HG02642 (cell line): ENCODE measurements around the gene ZNF414.

Experiments used
- ATAC-seq: cut with Tn5 transposase; IDR thresholded peaks from one replicate; pipeline ENCODE4 v1.9.1; 2021; ENCODE audit warnings: mild to moderate bottlenecking; ENCODE audit not compliant: unreplicated experiment, poor library complexity

Gene ZNF414

DNA sequence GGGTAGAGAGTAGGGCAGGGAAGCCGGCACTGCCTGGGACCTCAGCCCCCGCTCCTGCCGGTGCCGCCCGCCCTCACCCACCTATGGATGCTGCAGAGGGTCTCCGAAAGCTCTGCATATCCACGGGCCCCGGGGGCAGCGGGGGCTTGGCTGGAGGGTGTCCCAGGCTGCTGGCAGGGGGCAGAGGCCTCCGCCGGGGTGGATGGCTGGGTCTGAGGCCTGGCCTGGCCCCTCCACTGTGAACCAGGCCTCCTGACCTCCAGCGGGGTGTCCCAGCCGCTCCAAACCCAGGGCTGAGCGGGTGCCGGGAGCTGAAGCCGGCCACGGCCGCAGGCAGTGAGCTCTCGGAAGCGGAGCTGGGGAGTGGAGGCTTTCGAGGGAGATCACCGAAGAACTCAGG, 15.7 kb downstream of the ZNF414 start:
- ATAC-seq, result no peak

DNA sequence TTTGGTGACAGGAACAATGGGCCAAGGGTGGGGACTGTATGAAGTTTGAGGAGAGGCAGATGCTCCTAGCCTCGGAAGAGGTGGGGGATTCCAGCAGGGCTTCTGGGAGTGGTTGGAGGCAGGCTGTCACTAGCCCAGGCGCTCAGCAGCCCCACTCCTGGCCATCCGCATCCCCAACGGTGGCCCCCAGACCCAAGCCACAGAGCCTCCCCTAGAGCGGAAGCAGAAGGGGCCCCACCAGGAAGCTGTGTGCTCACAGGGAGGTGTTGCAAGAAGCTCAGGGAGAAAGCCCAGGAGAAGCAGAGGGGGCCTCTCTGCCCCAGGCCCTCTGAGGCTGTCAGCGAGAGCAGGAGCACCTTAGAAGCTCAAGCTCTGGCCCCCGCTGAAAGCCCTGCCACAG, 19.8 kb downstream of the ZNF414 start:
- ATAC-seq, result no peak

DNA sequence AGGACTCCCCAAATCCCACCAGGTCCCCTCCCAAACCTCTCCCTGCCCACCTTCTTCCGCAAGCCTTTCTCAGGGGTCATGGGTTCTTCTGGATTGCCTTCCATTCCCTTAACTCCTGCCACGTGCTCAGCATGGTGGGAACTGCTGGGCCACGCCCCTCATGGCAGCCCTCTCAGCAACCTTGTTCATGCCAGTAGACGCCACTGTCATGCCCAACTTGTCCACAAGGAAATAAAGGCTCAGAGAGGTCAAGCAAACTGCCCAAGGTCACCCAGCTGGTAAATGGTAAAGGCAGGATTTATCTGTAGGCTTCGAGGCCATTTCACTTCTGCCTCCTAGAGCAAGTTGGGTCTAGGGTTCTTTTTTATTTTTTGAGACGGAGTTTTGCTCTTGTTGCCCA, 22.4 kb downstream of the ZNF414 start:
- no peak for ATAC-seq

DNA sequence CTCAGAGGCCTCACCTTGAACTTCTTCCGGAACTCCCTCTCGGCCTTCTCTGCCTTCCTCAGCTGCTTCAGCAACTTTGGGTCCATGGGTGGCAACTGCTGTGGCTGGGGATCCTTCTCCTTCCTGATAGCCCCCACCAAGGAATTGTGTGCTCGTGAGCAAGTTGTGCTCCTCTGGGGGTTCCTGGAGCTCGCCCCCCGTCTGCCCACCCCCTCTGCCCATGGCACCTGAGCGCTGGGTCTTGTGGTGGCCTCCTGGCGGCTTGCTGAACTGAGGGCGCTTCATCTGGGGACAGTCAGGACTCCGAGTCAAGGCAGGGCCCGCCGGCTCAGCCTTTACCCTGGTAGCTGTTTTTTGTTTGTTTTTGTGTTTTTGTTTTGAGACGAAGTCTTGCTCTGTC, 23.1 kb downstream of the ZNF414 start:
- ATAC-seq, result no peak

DNA sequence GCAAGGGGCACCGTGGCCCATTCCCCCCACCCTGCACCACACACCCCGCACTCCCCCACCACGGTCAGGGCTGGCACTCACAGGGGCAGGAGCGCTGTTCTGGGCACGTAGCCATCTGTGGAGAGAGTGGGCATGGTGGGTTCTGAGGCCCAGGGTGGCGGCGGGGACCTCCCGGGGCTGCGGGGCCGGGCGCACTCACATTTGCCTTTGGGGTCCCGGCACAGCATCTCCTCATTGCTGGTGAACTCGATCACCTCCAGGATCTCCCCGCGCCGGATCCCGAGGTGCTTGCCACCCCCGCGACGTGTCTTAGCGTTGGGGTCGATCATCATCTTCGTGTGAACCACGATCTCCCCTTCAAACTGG, 23.6 kb downstream of the ZNF414 start:
- no peak for ATAC-seq

DNA sequence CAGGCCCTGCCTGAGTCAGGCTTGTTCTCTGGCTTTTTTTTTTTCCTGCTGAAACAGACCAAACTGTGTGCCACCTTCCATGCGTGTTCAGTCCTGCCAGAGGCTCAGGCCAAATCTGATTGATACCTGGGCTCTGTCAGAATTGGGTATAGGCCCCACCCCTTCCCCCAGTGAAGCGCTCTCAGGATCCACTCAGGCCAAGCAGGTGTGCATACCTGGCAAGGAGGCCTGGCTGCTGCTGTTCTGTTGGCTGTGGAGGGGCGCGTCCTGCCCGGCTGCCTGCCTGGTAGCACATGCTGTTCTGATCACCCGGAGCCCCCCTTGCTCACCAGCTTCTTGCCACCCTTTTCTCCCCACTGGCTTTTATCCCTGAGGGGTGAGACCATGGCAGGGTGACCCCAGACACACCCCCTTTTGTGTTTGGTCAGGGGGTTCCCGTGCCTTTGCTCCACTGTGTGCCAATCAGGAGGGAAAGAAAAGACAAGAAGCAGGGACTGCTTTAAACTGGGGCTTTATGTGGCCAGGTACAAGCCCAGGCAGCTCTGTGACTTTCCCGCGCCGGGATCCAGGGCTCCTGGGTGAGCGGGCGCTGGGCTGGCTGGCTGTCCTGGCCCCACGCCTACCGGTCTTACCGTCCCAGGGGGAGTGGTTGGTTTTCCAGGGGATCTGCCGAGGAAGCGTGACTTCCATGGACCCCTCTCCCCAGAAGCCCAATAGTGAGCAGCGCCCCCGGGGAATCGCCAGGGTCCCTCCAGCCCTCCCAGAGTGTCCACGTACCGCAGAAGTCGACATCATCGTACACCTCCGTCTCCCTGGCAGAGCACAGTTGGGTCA, 24.2 kb downstream of the ZNF414 start:
- no peak for ATAC-seq

DNA sequence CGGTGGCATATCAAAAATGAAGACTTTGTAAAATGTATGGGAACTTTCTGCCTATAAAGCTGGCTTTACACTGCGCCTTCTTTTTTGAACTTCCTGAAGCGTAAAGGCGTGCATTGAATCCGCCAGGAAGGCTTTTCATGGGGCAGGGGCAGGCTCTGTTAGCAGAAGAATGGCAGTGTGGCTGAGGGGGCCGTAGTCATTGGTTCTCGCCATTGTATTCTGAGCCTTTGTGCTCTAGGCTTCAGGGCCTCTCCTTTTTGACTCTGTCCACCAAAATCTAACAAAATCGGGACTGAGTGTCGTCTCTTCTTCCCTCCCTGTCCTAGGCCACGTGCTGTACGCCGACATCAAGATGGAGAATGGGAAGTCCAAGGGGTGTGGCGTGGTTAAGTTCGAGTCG, 25.6 kb downstream of the ZNF414 start:
- ATAC-seq, result no peak

DNA sequence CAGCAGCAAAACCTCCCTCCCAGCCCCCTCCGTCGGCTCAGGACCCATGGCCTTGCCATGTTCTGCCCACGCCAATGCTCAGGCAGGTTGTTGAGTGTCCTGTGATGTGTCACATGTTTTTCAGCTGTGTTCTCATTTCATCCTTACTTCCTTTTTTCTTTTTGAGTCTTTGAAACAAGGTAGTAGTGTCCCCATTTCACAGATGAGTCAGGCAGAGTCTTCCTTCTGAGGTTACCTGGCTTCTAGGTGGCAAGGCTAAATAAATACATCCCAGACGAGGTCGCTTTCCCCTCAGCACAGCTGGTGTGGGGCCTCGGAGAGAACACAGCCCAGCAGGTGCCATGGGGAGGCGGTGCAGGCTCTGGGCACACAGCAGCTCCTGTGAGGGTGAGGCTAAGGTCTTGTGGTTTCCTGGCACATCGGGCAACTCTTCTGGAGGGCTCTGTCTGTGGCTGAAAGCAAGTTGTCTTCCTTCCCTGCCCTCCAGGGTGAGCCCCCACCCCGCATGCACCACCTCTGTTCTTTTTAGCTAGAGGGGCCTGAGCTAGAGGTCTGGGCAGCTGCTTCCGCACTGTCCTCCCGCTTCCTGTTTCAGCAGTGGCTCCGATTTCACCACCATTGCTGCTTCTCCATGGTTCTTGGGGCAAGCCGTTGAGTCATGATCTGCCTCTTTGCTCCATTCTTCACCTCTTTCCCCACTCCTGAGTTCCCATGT, 26.7 kb downstream of the ZNF414 start:
- ATAC-seq, result no peak

DNA sequence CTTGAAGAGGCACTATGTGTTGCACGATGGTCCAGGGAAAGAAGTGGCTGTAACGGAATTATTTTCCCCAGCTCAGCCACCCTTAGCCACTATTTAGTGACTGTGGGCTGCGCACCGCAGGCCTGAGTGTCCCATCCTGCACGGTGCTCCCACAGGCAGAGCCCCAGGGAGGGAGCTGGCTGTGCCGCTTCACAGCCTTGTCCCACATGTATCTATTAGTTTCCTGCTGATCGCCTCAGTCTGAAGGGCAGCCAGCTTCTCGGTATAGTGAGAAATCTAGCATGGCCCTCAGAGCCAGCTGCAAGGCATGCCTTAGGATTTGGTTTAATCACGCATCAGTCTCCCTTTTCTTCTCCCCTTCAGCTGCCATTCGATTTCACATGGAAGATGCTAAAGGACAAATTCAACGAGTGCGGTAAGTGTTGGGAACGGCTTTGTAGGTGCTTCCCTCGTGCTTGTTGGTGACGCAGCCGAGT, 27.3 kb downstream of the ZNF414 start:
- no peak for ATAC-seq

DNA sequence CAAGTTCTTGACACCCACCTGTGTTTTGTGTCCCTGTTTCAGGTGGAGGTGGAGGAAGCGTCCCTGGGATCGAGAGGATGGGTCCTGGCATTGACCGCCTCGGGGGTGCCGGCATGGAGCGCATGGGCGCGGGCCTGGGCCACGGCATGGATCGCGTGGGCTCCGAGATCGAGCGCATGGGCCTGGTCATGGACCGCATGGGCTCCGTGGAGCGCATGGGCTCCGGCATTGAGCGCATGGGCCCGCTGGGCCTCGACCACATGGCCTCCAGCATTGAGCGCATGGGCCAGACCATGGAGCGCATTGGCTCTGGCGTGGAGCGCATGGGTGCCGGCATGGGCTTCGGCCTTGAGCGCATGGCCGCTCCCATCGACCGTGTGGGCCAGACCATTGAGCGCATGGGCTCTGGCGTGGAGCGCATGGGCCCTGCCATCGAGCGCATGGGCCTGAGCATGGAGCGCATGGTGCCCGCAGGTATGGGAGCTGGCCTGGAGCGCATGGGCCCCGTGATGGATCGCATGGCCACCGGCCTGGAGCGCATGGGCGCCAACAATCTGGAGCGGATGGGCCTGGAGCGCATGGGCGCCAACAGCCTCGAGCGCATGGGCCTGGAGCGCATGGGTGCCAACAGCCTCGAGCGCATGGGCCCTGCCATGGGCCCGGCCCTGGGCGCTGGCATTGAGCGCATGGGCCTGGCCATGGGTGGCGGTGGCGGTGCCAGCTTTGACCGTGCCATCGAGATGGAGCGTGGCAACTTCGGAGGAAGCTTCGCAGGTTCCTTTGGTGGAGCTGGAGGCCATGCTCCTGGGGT, 28.2 kb downstream of the ZNF414 start:
- ATAC-seq, result no peak

DNA sequence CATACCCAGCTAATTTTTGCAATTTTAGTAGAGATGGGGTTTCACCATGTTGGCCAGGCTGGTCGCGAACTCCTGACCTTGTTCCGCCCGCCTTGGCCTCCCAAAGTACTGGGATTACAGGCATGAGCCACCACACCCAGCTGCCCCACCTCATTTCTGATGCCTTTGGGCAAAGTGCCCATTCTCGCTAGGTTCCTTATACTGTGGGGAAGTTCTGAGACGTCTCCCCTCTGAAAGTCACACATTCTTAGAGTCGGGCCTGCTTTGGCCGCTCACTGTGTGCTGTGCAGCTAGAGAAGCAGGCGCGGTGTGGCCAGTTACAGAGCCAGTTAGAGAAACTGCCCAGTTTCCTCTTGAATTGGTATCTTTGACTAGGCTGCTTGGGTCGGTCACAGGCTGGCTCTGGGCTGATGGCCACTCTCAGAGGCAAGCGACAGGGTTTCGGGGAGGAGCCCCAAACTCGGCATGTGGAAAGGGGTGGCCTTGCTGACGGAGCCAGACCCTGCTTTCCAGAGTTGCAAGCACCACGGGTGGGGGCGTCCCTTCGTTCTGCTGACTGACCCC, 29.6 kb downstream of the ZNF414 start:
- no peak for ATAC-seq

DNA sequence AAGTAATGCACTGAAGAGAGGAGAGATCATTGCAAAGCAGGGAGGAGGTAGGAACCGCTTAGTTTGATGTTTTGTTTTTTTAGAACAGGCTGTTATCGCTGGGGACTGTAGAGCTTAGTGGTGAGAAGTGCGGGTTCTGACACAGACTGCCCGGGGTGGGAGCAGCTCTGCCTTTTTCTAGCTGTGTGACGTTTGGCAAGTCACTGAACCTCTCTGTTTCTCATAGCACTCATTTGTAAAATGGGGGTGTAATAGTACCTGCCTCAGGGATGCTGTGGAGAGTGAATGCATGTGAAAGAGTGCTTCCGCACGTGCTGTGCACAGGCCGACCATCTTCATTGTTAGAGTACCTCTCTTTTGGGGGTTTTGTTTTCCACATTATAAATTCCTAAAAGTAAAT, 30.8 kb downstream of the ZNF414 start:
- no peak for ATAC-seq

DNA sequence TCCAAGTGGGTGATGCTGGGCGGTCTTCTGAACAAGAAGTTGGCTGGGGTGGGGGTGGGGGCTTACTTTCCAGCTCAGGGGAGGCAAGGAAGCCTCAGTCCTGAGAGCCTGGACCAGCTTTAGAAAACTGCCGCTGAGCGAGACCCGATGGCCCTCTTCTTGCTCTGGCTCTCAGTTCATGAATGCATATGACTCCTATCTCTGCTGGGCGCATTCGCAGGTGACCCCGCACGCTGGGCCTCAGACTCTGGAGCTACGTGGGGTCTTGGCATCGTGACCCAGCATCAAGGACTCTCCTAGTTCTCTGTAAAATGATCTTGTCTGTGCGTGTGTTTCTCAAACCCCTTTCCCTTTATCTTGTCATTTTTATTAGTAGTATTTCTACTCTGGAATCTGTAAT, 31.3 kb downstream of the ZNF414 start:
- no peak for ATAC-seq

DNA sequence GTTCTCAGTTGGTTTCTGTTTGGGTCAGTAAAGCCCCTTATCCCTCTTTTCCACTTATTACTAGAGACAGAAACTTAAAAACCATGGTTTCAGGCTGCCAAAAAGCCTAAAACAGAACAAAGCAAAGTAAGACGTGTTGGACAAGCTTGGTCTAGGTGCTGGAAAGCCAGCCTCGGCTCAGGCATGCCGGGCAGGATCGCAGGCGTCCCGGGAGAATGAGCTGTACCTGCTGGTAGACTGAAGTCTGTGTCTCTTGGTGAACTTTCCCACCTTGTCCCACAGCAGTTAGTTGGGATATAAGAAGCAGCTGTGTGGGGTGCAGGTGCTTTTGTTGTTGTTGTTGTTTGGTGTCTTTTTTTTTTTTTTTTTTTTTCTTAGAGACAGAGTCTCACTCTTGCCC, 32.4 kb downstream of the ZNF414 start:
- ATAC-seq, result no peak

DNA sequence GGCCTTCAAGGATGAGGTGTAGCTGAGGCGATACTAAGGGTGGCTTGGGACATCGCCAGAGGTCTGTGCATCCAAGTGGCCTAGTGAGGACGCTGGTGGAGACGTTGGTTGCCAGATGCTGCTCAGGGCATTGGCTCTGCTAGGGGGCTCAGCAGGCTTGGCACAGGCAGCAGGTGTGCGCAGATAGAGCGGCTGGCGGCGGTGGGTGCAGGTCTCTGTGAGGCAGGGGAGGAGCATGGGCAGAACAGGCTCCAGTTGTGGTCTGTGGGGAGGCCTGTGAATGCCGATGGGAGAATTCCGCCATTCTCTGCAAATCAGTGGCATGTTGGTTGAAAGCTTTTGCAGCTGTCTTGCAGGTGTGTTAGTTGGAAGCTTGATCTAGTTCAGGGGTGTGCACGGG, 32.8 kb downstream of the ZNF414 start:
- ATAC-seq, result no peak

DNA sequence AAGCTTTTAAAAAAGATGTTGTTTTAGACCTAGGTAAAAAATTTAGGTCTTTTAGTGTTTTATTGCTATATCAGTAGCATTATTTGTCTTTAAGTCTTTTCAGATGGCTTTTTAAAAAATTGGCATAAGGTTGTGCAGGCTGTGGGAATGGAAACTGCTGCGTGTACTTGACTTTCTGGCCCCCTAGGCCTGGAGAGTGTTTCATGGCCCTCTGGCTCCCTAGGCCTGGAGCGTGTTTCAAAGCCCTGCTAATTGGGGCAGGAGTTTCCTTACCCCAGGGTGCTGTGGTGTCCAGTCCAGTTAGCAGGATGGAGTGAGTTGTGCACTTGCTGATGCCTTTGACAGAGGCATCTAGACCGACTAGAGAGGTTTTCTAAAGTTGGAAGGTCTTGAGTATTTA, 35.4 kb downstream of the ZNF414 start:
- ATAC-seq, result no peak

DNA sequence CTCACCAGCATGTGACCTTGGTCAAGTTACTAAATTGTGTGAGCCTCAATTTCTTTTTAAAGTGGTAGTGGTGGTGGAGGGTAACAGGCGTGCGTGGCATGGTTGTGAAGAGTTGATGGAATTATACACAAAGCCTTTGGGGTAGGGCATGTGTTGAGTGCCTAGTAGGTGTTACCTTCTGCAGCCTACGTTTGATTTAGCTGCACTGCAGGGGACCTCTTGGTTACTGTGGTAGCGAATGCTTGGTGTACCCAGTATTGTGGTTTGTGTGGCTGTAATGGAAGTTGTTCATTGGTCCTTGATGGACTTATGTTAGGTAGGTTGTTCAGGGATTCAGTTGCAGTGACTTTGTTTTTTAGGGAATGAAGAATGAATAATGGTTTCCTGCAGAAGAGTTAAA, 36.1 kb downstream of the ZNF414 start:
- ATAC-seq, result no peak

DNA sequence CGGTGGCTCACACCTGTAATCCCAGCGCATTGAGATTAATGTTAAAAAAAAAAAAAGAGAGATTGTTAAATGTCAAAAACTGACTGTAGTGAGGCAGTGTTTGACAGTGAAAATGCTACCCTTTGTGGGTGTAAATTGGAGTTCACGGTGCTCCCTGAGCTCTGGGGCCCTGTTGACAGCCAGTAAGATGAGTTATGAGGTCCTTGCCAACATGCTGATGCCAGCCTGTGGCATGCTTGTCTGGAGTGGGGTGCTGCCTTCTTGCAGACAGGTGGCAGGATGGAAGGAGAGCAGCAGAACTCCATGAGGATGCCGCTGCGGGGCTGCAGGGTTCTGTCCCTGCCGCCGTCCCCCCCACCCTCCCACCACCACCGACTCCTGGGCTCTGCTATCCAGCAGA, 37.4 kb downstream of the ZNF414 start:
- ATAC-seq, result no peak

DNA sequence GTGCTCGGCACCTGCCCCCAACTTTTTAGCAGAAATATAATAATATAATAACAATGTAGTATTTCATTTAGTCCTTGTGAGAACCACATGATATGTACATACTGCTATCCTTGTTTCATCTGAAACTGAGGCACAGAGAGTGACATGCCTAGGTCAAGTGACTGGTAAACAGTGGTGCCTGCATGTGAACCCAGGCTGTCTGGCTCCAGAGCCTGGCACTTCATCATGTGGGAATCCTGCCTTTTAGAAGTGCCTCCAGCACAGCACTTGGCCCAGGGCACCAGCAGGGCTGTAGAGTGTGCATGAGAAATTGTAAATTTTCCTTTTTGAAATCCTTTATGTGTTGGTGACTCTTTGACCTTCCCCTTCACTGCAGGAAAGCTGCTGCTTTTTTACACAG, 39.0 kb downstream of the ZNF414 start:
- ATAC-seq, result no peak

DNA sequence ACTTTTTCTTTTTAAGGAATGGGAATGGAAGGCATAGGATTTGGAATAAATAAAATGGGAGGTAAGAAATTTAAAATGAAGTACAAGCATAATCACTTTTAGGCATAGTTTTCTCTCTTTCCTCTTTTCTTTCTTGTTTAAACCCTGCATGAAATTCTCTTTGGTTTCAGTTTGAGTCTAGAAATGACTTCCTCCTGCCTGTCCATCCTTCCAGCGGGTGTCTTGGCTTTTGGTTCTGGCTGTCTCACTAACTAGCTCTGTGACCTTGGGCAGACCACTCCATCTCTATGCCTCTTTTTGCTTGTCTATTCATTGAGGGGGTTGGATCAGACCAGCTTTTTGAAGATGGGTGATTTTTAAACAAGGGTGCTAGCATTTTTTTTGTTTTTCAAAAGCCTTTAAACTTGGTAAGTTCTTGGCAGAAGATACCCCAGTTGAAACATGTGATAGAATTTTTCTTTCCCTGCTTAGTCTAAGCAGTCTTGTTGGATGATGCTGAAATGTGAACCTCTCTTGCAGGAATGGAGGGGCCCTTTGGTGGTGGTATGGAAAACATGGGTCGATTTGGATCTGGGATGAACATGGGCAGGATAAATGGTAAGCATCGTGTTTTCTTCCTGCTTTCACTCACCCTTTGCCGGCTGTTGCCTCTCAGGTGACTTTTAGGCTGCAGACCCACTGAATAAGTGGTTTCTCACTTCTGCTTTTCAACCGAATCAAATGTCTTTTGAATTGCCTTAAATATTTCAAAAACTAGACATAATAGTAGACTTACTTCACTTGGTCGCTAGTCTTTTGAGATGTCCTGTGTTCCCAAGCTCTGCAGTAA, 40.1 kb downstream of the ZNF414 start:
- ATAC-seq, result no peak
